B cell (primary cell): ENCODE measurements around the gene GRK6.

Source experiments
- CTCF ChIP-seq: fragments of 200-600 bp; IDR thresholded peaks from one replicate; pipeline ENCODE4 v1.8.0; 2022; ENCODE audit warnings: antibody characterized with exemption, mild to moderate bottlenecking
- EZH2 ChIP-seq: IDR thresholded peaks from 2 replicates; pipeline ENCODE4 v1.6.1; 2012; ENCODE audit warnings: borderline replicate concordance, low read depth, mild to moderate bottlenecking, moderate library complexity, low read length; ENCODE audit not compliant: insufficient read depth, poor library complexity, severe bottlenecking

- no peak for TF ChIP-seq CTCF
- no peak for TF ChIP-seq EZH2
These were observed 42.3 kb upstream of the GRK6 start, which contains the start of gene SLC34A1 for GRCh38 chr5:177384134-177384533.
